IPS DF 19.7 (cell line): ENCODE data around the gene ELF2.
"Not testable (repeated sequence)": the region's sequence is repeated elsewhere in the genome, so short reads cannot be mapped to it uniquely, and the experiment has no call there.

Source experiments
- DNase-seq: peaks from one replicate; pipeline ENCODE4 v3.0.0-alpha.2; 2013; ENCODE audit warnings: low read depth, low spot score

The ELF2 gene

DNA sequence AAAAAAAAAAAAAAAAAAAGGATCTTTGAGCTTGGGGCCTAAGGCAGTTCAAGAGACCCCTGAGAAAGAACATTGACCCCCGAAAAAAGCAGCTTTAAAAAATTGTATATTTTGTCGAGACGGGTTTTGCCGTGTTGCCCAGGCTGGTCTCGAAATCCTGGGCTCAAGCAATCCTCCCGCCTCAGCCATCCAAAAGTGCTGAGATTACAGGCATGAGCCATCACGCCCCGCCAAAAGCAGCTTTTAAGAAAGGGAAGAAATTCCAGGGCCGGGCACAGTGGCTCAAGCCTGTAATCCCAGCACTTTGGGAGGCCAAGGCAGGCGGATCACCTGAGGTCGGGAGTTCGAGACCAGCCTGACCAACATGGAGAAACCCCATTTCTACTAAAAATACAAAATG lies 155.9 kb downstream of the ELF2 start:
- not testable (repeated sequence) for DNase-seq

DNA sequence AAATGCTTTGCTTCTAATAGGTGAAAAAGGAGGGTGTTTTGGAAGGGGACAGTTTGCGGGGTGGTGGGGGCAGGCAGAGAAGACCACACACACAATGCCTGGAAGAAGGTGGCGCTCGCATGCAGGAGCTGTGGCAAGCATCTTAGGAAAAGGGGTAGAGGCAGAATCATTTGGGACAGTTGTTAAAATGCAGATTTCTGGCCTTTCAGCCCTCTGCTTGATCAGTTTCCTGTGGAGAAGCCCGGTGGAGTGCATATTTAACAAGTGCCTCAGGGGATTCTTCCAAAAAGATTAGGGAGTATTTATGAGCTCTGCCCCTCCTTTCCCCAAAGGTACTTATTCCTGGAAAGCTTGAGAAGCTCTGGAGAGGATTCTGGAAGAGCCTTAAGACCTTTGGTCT lies 156.6 kb downstream of the ELF2 start:
- DNase-seq, result no peak

GRCh38 chr4:139018971-139019758 lies 157.9 kb downstream of the ELF2 start:
- no peak for DNase-seq

- no peak for DNase-seq
Measured at GRCh38 chr4:139018501-139018900, 158.5 kb downstream of the ELF2 start.

DNA sequence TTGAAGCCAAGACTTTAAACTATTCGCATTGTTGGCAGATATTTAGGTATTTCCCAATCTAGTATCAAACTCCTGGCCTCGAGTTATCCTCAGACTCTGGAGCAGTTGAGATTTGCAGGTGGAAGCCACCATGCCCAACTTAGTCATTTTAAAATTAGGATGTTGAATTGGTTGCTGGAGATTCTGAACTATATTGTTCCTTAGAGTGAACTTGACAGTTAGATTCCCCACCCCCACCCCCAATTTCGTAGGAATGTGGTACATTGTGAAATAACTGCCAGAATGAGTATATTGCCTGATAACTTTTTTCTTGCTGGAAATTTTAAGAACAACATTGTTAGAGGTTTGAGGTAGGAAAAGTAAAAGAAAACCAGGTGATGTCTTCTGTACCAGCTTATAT lies 159.2 kb downstream of the ELF2 start:
- no peak for DNase-seq

- no peak for DNase-seq
Measured at GRCh38 chr4:139015948-139016471, 161.0 kb downstream of the ELF2 start.

- DNase-seq, result no peak
Measured at GRCh38 chr4:139015269-139015947, 161.6 kb downstream of the ELF2 start, which contains the start of gene NOCT. NOCT (plus strand) TSS chr4:139015781; CDS start chr4:139015982, 201 bp downstream.

- no peak for DNase-seq
Measured at GRCh38 chr4:139014371-139015268, 162.4 kb downstream of the ELF2 start.

DNA sequence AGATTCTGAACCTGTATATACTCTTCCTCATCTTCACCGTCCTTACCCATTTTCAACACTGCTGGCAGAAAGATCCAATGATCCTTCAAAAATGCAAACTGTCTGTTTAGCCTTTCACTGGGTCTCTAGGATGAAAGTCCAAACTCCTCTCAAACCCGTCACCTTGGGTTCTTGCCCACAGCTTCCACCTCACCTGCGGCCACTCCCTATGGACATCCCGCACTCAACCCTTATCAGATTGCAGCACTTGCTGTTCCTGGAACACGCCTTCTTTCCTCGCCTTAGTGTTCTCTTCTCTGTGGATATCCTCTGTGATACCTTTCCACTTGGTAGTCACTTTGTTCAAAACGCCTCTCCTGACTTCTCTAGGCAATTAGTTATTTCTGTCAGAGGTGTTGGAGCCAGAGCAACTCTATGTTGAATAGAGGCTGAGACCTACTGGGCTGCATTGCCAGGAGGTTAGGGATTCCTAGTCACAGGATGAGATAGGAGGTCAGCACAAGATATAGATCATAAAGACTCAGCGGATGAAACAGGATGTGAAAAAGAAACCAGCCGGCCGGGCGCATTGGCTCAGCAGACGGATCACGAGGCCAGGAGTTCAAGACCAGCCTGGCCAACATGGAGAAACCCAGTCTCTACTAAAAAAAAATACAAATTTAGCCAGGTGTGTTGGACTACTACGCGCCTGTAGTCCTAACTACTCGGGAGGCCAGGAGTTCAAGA lies 165.6 kb downstream of the ELF2 start:
- DNase-seq, result no peak

- no peak for DNase-seq
Measured at GRCh38 chr4:139009702-139010101, 167.3 kb downstream of the ELF2 start.

GRCh38 chr4:139008278-139008677 lies 168.7 kb downstream of the ELF2 start:
- not testable (repeated sequence) for DNase-seq

DNA sequence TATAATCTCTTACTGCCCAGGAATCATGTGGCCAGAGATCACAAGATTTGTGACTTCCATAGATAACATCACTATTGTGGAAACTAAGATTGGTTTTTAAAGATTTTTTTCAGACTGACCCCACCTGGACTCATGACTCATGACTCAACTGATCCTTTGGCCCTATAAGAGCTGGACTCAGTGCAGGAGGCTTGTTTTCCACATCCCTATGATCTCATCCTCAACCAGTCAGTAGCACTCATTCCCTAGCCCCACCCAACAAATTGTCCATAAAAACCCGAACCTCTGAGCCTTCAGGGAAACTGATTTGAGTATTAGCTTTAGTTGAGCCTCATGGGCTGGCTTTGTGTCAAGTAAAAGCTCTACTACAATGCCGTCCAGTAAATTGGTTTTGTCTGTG lies 169.4 kb downstream of the ELF2 start:
- no peak for DNase-seq
